Activated CD4-positive, alpha-beta T cell treated with anti-CD3 and anti-CD28 coated beads for 48 hours (primary cell): ENCODE measurements around the gene PITX2.
A peak's percentile ranks its signal among the peaks of the same experiment; 100 is the strongest.

Experiments used
- DNase-seq: peaks from one replicate; pipeline ENCODE4 v3.0.0-alpha.2; 2020

PITX2 gene

GRCh38 chr4:110621839-110622751 lies 782 bp downstream of the PITX2 start:
- no peak for DNase-seq

DNA sequence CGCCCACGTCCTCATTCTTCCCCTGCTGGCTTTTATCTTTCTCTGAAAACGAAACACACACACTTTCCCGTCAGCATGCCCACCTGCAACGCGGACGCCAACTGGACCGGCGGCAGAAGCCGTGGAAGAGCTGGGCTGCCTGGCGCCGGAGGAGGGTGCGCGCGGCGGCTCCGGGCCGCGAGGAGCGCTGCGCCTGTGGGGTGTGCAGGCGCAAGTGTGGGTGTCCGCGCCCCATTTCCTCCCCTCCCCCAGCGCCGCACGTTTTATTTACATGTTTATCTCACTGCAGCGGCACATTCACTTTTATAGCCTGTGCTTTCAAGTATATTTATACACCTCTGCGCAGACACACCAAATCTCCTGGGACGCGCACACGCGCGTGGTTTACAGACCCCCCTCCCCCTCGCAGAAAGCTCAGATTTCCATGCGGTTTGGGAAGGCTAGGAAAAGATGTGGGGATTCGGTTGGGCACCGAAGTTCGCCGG lies 1.5 kb downstream of the PITX2 start:
- no peak for DNase-seq

DNA sequence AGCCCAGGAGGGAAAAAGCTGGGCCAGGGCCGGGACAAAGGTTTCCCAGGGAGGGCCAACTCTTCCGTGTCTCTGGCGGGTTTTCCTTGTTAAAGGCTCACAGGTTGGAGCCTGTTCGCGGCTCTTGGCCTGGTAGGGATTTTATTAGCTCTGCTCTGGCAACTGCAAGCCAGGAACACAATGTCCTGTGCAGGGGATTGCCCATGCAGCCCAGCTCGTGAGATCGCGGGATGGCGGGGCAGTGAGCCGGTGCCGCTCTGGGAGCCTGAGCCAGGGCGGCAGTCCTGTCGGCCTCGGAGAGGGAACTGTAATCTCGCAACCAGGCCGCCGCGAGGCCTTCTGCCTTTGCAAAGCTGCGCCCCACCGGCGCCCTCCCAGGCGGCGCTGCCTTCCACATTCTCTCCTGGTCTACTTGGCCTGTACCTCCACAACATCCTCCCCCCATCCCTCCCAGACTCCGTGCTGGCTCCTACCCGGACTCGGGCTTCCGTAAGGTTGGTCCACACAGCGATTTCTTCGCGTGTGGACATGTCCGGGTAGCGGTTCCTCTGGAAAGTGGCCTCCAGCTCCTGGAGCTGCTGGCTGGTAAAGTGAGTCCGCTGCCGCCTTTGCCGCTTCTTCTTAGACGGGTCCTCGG lies 2.1 kb downstream of the PITX2 start:
- DNase-seq = peak; percentile 61

DNA sequence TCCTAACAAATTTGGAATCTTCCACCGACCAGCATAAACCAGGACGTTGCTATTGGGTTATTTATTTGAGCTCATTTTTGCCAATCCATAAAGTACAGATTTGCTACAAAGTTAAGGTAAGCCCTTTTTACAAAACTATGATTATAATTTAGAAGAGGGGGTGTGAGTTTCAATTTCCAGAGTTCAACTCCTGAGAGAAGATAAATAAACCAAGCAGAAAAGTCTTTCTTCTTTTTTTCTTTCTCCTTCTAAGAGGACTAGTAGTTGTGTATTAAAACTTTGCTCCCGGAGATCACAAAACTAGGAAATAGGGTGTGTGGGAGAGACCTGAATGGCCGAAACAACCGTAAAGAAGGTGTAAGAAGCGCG lies 2.6 kb downstream of the PITX2 start:
- DNase-seq = no peak

DNA sequence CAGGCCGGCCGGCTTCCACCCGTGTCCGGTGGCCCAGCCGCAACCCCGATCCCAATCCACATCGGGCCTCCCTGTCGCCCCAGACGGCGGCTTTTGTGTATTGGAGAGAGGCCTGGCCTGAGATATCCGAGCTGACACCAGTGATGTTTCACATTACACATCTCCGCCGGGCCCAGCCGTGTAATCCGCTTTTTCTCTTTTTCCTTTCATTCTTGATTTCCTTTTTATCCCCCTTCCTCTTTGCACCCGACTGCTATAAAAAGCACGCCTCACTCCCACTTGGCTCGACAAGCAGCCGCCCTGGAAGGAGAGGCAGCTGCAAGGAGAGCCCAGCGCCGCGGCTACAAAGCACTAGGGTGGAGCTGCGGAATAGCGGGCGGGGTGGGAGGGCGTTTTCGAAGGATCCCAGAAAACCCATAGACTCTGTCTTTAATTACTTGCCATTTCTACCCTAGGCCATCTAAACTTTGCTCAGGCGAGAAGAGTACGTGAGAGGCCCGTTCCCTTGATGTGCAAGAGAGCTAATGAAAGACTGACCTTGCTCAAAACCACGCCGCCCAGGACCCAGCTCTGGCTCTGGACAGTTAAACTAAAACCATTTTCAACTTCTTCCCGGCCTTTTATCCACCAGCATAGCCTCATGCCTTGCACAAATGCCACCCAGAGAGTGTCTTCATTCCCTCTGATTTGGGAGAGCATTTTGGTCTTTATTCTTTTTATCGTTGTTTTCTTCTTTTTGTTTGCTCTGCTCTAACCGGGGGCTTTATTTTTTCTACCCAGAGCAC lies 3.2 kb downstream of the PITX2 start:
- no peak for DNase-seq

DNA sequence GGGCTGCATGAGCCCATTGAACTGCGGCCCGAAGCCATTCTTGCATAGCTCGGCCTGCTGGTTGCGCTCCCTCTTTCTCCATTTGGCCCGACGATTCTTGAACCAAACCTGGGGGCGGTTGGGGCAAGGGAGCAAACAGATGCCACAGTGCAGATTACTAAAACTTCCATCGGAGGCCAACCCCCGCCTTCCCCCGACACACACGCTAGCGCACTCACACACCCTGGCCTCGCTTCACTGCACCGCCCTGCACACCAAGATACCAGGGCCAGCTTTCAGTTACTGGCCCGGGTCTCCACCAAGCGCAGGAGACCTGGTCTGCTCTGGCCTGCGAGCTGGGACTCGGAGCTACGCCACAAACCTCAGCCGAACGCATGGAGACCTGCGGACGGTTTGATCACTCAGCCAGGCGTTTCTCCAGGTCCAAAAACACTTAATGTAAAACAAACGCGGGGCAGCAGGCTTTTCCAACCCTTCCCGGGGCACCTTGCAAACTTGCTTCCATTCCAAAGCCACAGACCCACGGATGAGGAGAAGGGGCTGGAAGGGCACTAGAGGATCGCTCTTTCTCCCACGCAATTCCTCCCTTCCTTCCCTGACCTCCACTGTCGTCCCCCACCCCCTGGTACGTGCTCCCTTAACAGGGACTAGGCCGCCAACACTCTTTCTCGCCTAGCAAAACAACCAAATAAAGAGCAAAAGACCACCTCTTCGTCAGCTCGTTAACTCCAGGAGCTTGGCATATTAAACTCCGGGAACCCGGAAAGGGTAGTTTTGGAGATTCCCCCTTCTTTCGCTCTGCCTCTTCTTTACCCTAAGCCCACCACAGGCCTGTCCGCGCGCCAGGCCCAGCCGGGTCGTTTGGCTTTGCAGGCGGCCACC lies 4.1 kb downstream of the PITX2 start:
- no peak for DNase-seq

- no peak for DNase-seq
These were observed 5.0 kb downstream of the PITX2 start for GRCh38 chr4:110617646-110618580.

- DNase-seq = no peak
These were observed 5.7 kb downstream of the PITX2 start for GRCh38 chr4:110617075-110617640.

DNA sequence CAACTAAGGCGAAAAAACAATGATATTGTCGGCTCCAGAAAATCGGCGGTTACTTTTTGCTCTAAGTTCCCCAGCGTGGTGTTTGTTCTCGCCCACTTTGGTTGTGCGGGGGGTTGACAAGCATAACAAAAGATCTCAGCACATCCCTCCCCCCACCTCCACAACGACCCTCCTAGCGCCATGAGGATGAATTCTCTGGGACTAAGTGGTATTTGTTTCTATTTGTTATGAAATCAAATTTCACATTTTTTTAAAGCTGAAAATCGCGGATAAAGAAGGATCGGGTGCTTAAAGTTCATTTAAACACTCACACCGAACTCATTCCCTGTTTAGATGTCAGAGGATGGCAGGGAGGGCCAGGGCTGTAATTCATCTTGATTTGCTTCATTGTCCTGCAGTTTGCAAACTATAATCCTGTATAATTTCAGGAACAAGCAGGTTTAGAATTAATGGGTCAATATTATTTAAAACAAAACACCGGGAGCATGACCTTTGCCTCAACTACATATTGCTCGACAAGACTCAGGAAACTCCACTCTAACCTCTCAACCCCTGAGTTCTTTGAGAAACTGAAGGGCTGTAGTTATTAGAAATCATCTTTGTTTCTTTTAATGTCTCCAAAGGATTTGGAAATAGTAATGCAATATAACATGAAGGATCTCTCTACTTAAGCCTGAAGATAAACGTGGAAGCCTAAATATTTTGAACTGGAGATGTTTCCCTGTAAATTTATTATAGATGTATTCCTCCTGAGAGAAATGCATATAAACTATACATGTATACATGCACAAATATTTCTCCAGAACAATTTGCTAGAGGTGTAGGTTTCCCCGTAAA lies 6.4 kb downstream of the PITX2 start:
- DNase-seq = no peak

DNA sequence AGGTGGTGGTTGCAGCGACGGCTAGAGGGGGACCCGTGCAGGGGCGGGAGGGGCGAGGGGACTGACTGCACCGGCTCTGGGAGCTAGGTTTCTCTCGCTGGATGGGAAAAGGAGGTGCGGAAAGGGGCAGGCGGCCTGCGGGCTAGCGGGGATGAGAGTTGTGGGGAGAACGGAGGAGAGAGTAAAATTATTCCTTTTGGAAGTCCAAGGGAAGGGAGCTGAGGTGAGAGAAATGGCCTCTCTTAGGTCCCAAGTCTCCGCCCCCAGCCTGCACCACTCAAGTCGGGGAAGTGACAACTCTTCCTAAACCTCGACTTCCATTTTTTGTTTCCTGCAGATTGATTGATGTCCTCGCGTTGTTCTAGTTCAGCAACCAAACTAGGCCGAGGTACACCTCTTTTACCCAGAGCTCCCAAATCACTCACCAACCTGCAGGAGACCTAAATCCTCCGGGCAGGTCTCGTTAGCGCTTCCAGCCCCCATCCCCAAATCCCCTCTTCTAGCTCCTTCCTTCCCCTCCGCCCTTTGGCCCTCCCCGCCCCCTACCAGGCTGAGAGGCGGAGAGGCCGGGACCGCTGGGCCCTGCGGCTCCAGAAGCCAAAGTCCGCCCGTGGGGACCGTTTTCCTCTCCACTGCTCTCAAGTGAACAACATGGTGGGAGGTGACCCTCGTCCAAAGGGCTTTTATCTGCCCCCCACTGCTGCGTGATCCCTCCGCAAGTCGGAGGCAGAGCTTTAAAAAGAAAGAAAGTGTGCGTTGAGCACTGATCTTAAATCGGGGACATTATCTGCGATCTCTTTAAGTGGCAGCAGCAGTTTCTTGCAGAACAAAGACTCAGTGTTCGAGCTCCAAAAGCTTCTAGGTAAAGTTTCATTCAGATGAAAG lies 7.3 kb downstream of the PITX2 start:
- DNase-seq = no peak

DNA sequence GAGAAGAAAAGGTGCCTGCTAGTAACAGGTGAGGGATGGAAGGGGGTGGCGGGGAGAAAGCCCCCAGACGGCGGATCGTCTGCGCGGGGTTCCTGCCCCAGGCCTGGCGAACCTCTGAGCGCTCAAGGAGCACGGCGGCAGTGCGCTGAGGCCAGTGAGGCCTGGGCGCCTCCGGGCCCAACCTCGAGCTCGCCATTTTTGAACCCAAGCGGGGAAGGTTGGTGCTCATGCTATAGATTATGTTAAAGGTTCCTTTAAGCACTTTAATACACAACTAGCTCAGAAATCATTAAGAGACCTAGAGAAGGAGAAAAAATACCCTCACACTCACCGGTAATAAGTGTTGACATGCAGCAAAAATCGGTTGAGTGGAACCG lies 7.9 kb downstream of the PITX2 start:
- DNase-seq = no peak

GRCh38 chr4:110614173-110614963 lies 8.5 kb downstream of the PITX2 start:
- no peak for DNase-seq

DNA sequence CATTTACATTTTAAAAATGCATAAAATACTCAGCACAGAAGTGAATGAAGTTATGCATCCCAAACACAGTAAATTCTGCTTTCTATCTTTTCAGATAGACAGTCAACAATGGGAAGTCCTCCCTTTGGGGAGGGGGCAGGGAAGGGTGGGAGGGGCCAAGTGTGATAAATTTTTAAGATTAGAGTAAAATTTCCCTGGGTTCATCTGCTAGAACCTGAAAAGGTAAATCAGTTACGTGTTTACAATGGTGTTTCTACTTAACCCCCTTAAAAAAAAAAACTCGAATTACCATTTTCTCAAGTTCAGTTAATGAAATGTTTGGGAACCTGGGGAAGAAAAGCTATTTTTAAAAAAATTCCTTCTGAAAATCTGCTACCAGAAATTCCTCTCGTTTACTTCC lies 9.1 kb downstream of the PITX2 start:
- DNase-seq = no peak

- no peak for DNase-seq
These were observed 10.1 kb downstream of the PITX2 start for GRCh38 chr4:110612631-110613269.

DNA sequence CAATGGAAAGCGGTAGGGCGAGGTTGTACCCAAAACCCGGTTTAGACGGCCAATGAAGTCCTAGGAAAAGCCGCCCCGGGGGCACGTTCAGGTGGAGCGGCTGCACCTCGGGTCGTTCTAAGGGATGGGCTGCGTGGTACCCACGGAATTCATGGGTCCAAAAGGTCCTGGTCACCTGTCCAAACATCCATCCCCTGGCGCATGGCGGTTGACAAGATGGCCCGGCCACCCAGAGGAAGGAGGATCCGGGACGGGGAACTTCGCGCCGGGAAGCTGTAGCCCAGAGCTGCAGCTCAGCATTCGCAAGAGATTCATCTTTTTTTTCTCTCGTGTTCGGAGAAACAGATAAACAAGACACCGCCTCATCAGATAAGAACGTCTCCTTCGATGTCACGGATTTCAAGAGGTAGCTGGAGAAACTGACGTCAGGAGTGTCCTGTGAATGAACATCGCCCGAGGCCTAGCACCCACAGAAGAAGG lies 10.9 kb downstream of the PITX2 start:
- DNase-seq = no peak

- no peak for DNase-seq
These were observed 11.7 kb downstream of the PITX2 start for GRCh38 chr4:110610940-110611831.

DNA sequence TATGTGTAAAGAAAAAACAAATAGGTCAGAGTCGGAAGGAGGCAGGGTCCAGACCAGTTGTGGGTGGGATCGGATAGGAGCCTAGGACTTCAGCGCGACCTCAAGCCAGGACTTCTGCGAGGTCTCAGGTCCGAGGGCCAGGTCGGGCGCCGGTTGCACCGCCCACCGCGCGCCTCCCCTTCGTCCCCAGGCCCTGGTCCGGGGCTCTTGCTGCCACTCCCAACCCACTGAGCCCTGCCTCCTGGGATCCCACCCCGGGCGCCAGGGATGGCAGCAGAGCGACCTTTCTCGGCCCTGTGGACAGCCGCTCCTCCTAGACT lies 12.3 kb downstream of the PITX2 start:
- no peak for DNase-seq
